Measurements from ENCODE around the gene MFSD11. TPM values are rescaled to one million over a fixed set of nuclear protein-coding genes. Genes with fewer than 3 reads are reported as not detected.

The MFSD11 gene
- total RNA-seq = 29.7 and 30.4 TPM in 2 replicates

GRCh38 chr17:76737676-76738467 lies at the start of gene MFSD11:
TSS of gene MFSD11 (plus strand) at chr17:76738119. CDS start at chr17:76738353, 234 bp downstream.

GRCh38 chr17:76710863-76711611 lies 26.9 kb upstream of the MFSD11 start, which contains the start of gene MXRA7:
TSS of gene MXRA7 (minus strand) at chr17:76710965. CDS start at chr17:76710946, 19 bp downstream.

GRCh38 chr17:76726231-76726775 lies 11.6 kb upstream of the MFSD11 start, which contains the start of gene JMJD6:
TSS of gene JMJD6 (minus strand) at chr17:76726606. CDS start at chr17:76726475, 131 bp downstream.

GRCh38 chr17:76726776-76727718 lies 10.9 kb upstream of the MFSD11 start, which contains the start of gene METTL23:
TSS of gene METTL23 (plus strand) at chr17:76726839. CDS start at chr17:76729711, 2,872 bp downstream.

GRCh38 chr17:76737082-76737675 lies 740 bp upstream of the MFSD11 start, which contains the start of gene SRSF2:
TSS of gene SRSF2 (minus strand) at chr17:76737331. CDS start at chr17:76737160, 171 bp downstream.

Other genes with a start within 250 kb of the MFSD11 start
- 9.2 and 26.8 TPM in 2 replicates for gene RHBDF2, start 236.7 kb upstream of the MFSD11 start, total RNA-seq
- gene CYGB, start 200.4 kb upstream of the MFSD11 start, total RNA-seq = 24.4 and 51.4 TPM in 2 replicates
- 4.5 and 5.3 TPM in 2 replicates for gene PRCD, start 198.1 kb upstream of the MFSD11 start, total RNA-seq
- 0.33 and 0.76 TPM in 2 replicates for gene ST6GALNAC2, start 152.3 kb upstream of the MFSD11 start, total RNA-seq
- 0.43 TPM in 1 of 2 replicates, not detected in the other for gene ST6GALNAC1, start 94.4 kb upstream of the MFSD11 start, total RNA-seq
- gene MXRA7, start 27.2 kb upstream of the MFSD11 start, total RNA-seq = 373 and 449 TPM in 2 replicates
- 22.4 and 23.0 TPM in 2 replicates for gene JMJD6, start 11.5 kb upstream of the MFSD11 start, total RNA-seq
- 25.8 and 27.1 TPM in 2 replicates for gene METTL23, start 11.3 kb upstream of the MFSD11 start, total RNA-seq
- 127 and 184 TPM in 2 replicates for gene SRSF2, start 788 bp upstream of the MFSD11 start, total RNA-seq
- 0.10 and 0.33 TPM in 2 replicates for gene MGAT5B, start 130.3 kb downstream of the MFSD11 start, total RNA-seq

Data from smooth muscle cell of the pulmonary artery (primary cell).